BE2C (cell line): ENCODE data around the gene LSM6.
A peak's percentile ranks its signal among the peaks of the same experiment; 100 is the strongest.

ENCODE experiments used
- DNase-seq: peaks from one replicate; pipeline ENCODE4 v3.0.0-alpha.2; 2020
- H3K27me3 ChIP-seq: fragments of 250-450 bp; sonication (Bioruptor Pico); 2 replicates; pipeline ENCODE4 v1.5.1; 2020; ENCODE audit warnings: mild to moderate bottlenecking
- H3K36me3 ChIP-seq: fragments of 250-450 bp; sonication (Bioruptor Pico); 2 replicates; pipeline ENCODE4 v1.5.1; 2020; ENCODE audit warnings: mild to moderate bottlenecking
- H3K4me1 ChIP-seq: fragments of 250-450 bp; sonication (Bioruptor Pico); 2 replicates; pipeline ENCODE4 v1.5.1; 2020
- H3K4me3 ChIP-seq: 2 replicates; pipeline ENCODE4 v1.5.1; 2011; ENCODE audit warnings: low read depth, low read length
- H3K9me3 ChIP-seq: fragments of 250-450 bp; sonication (Bioruptor Pico); 2 replicates; pipeline ENCODE4 v1.5.1; 2020
- CTCF ChIP-seq: IDR thresholded peaks from 2 replicates; pipeline ENCODE4 v1.5.1; 2012; ENCODE audit warnings: mild to moderate bottlenecking, low read depth, low read length

LSM6 gene

GRCh38 chr4:146190456-146190855 lies 14.9 kb downstream of the LSM6 start:
- Histone ChIP-seq H3K4me3 (no peak overlapping the region), H3K27me3 (no peaks in the 10 kb centered on the region), H3K36me3 (peaks cover 33% of the 10 kb centered on the region), H3K4me1 (no peaks in the 10 kb centered on the region), H3K9me3 (no peaks in the 10 kb centered on the region)
- TF ChIP-seq CTCF = no peak
- DNase-seq = no peak

GRCh38 chr4:146191766-146192458 lies 16.4 kb downstream of the LSM6 start:
- no peaks in the 10 kb centered on the region for H3K9me3 ChIP-seq
- peaks cover 30% of the 10 kb centered on the region for H3K36me3 ChIP-seq
- TF ChIP-seq CTCF = peak; percentile 23; the same call in 1 of the 2 replicates
- H3K4me3 ChIP-seq = no peak overlapping the region
- H3K27me3 ChIP-seq = no peaks in the 10 kb centered on the region
- no peaks in the 10 kb centered on the region for H3K4me1 ChIP-seq
- DNase-seq = no peak

DNA sequence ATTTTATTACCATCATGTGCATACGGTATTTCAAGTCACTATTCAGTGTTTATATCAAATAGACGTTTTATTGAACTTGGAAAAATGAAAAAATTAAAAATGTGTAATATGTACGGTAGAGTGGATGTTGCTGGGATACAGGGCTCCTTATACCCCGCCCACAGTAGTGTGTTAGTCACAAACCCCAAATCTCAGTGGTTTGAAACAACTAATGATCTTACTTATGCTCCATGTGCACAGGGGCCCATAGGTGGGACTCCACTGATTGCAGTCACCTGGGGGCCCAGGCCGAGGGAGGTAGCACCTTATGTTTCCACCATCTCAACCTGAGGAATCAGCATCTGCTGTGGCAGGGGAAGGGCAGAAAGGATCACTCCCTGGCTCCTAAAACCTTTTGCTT lies 18.1 kb downstream of the LSM6 start:
- peaks cover 15% of the 10 kb centered on the region for H3K36me3 ChIP-seq
- H3K4me1 ChIP-seq = no peaks in the 10 kb centered on the region
- DNase-seq = no peak
- no peak for TF ChIP-seq CTCF
- no peak overlapping the region for H3K4me3 ChIP-seq
- no peaks in the 10 kb centered on the region for H3K27me3 ChIP-seq
- no peaks in the 10 kb centered on the region for H3K9me3 ChIP-seq

GRCh38 chr4:146194212-146194611 lies 18.7 kb downstream of the LSM6 start:
- DNase-seq = no peak
- TF ChIP-seq CTCF = no peak
- Histone ChIP-seq H3K9me3 (no peaks in the 10 kb centered on the region), H3K27me3 (no peaks in the 10 kb centered on the region), H3K4me3 (no peak overlapping the region), H3K4me1 (no peaks in the 10 kb centered on the region), H3K36me3 (peaks cover 15% of the 10 kb centered on the region)

DNA sequence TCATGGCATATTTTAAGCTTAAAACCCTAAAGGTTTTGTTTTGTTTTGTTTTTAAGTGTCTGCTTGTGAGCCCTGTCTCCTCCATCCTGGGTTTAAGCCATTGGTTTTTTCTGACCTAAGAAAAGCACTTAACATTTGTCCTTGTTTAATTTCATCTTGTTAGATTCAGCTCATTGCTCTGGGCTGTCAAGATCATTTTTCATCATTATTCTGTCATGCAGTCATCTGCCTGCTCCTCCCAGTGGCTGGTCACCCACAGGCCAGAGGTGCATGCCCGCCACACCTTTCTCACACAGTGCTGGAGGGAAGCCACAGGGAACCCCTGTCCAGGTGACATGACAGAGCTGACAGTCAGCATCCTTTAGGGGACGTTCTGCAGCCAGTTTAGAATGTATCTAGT lies 27.1 kb downstream of the LSM6 start:
- H3K27me3 ChIP-seq = no peaks in the 10 kb centered on the region
- H3K36me3 ChIP-seq = no peaks in the 10 kb centered on the region
- no peak overlapping the region for H3K4me3 ChIP-seq
- H3K9me3 ChIP-seq = no peaks in the 10 kb centered on the region
- no peaks in the 10 kb centered on the region for H3K4me1 ChIP-seq
- DNase-seq = peak; percentile 22
- no peak for TF ChIP-seq CTCF

DNA sequence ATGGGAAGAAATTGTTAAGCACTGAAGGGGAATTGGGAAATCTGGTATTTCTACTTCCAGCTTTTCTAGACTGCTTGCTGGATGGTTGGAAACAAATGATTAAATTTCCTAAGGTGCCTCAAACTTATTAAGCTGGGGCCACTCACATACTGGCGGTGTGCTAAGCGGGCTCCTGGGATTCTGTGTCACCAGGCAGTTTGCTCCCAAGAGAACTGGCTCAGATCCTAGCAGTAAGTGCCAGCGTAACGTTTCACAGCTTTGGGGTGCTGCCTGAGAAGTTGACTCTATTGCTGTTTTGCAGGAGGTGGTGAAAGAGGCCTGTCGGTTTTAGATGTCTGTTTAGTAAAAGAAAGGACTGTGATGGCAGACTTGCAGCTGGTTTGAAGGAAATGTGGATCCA lies 31.9 kb downstream of the LSM6 start:
- Histone ChIP-seq H3K36me3 (no peaks in the 10 kb centered on the region), H3K4me1 (no peaks in the 10 kb centered on the region), H3K27me3 (peaks cover 4% of the 10 kb centered on the region; the same call in 1 of the 2 replicates), H3K4me3 (no peak overlapping the region), H3K9me3 (no peaks in the 10 kb centered on the region)
- DNase-seq = no peak
- no peak for TF ChIP-seq CTCF
